Measurements from ENCODE around the gene SUPT3H. TPM values are rescaled to one million over a fixed set of nuclear protein-coding genes. Genes with fewer than 3 reads are reported as not detected.

The SUPT3H gene
- total RNA-seq, 6 experiments from 2014 or later = 0.95 to 2.8 (median 2.0) TPM

GRCh38 chr6:44949596-44950201 is 428.0 kb downstream of the SUPT3H start:
- intact Hi-C loops (cut with DNase I) = no loop called here
- Histone ChIP-seq H3K4me3 (no peak overlapping the region), H3K36me3 (no peaks in the 10 kb centered on the region)

GRCh38 chr6:44943541-44943940 is 434.2 kb downstream of the SUPT3H start:
- no peak for DNase-seq

More at GRCh38 chr6:44949596-44950201, 428.0 kb downstream of the SUPT3H start:
- DNase-seq = no peak
- ATAC-seq = no peak
- peaks cover 0 to 4% (median 0%) of the 10 kb centered on the region in 4 donors for H3K9me3 ChIP-seq
- H3K4me1 ChIP-seq = no peaks in the 10 kb centered on the region
- H3K27me3 ChIP-seq = no peaks in the 10 kb centered on the region
- TF ChIP-seq, protein P1, sequence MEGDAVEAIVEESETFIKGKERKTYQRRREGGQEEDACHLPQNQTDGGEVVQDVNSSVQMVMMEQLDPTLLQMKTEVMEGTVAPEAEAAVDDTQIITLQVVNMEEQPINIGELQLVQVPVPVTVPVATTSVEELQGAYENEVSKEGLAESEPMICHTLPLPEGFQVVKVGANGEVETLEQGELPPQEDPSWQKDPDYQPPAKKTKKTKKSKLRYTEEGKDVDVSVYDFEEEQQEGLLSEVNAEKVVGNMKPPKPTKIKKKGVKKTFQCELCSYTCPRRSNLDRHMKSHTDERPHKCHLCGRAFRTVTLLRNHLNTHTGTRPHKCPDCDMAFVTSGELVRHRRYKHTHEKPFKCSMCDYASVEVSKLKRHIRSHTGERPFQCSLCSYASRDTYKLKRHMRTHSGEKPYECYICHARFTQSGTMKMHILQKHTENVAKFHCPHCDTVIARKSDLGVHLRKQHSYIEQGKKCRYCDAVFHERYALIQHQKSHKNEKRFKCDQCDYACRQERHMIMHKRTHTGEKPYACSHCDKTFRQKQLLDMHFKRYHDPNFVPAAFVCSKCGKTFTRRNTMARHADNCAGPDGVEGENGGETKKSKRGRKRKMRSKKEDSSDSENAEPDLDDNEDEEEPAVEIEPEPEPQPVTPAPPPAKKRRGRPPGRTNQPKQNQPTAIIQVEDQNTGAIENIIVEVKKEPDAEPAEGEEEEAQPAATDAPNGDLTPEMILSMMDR (IDR thresholded peaks at IDR 0.05) = no peak
- H3K27ac ChIP-seq = no peak overlapping the region

DNA sequence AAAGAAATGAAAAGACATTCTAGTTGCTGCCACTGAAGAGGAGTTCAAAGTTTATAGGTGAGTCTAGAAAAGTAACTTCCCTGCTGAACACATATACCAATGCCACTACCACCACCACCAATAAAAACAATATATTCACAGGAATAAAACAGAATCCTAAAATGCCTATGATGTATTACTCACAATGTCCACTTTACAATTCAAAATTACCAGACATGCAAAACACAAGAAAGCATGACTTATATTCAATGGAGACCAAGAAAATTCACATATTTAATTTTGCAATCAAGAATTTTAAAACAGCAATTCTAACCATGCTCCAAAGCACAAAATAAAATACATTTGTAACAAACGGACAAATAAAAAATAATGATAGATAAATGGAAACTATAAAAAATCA is 434.9 kb downstream of the SUPT3H start:
- Histone ChIP-seq H3K27ac (no peak overlapping the region), H3K27me3 (no peaks in the 10 kb centered on the region), H3K4me3 (no peak overlapping the region), H3K36me3 (no peaks in the 10 kb centered on the region), H3K9me3 (peaks cover 0 to 9% (median 0%) of the 10 kb centered on the region in 4 donors), H3K4me1 (no peaks in the 10 kb centered on the region)
- no peak for ATAC-seq
- intact Hi-C loops (cut with DNase I) = no loop called here
- TF ChIP-seq, protein P1 (IDR thresholded peaks at IDR 0.05) = no peak
- no peak for TF ChIP-seq POLR2A (IDR thresholded peaks at IDR 0.05)
- no peak for DNase-seq
- WGBS (ENCODE audit: insufficient coverage, low coverage, low lambda C conversion rate, missing lambda C conversion rate) = 87% methylated on average over 1 of the region's 1 CpG

More at GRCh38 chr6:44943541-44943940, 434.2 kb downstream of the SUPT3H start:
- intact Hi-C loops (cut with DNase I) = no loop called here
- Histone ChIP-seq H3K27ac (no peak overlapping the region), H3K36me3 (no peaks in the 10 kb centered on the region), H3K9me3 (peaks cover 0 to 9% (median 0%) of the 10 kb centered on the region in 4 donors), H3K4me1 (no peaks in the 10 kb centered on the region), H3K4me3 (no peak overlapping the region), H3K27me3 (no peaks in the 10 kb centered on the region)
- TF ChIP-seq, protein P1 (IDR thresholded peaks at IDR 0.05) = no peak
- no peak for TF ChIP-seq POLR2A (IDR thresholded peaks at IDR 0.05)
- no peak for ATAC-seq
- whole genome bisulfite sequencing (ENCODE audit: insufficient coverage, low coverage, low lambda C conversion rate, missing lambda C conversion rate) = 71% methylated on average over 3 of the region's 3 CpGs

DNA sequence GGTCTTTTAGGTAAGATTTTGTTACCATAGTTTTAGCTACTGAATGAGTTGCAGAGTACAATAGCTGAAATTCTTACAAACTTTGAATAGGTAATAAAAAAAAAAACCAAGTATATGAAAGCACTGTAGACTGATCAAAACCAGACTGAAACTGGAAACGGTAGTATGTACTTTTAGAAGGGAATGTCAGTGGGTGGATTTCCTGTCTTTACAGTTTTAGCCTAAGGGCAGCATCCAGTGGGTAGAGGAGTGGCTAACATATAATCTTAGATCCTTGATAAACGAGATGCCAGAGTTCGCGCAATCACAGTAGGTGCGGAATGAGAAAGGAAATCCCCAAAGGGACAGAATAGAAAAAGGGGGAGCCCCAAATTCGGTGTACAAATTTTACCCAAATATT is 435.5 kb downstream of the SUPT3H start:
- H3K27me3 ChIP-seq = no peaks in the 10 kb centered on the region
- no peaks in the 10 kb centered on the region for H3K4me1 ChIP-seq
- no peak overlapping the region for H3K4me3 ChIP-seq
- intact Hi-C loops (cut with DNase I) = no loop called here
- no peaks in the 10 kb centered on the region for H3K36me3 ChIP-seq
- TF ChIP-seq POLR2A (IDR thresholded peaks at IDR 0.05) = no peak
- TF ChIP-seq, protein P1 (IDR thresholded peaks at IDR 0.05) = no peak
- peaks cover 0 to 9% (median 0%) of the 10 kb centered on the region in 4 donors for H3K9me3 ChIP-seq
- H3K27ac ChIP-seq = no peak overlapping the region
- 78% methylated on average over 6 of the region's 6 CpGs for WGBS (ENCODE audit: insufficient coverage, low coverage, low lambda C conversion rate, missing lambda C conversion rate)
- no peak for ATAC-seq
- no peak for DNase-seq

All from right lobe of liver (tissue), 6 donors.